Psoas muscle (tissue), 8 donors: ENCODE data around the gene MTHFD1L. TPM values are rescaled to one million over a fixed set of nuclear protein-coding genes. Genes with fewer than 3 reads are reported as not detected.

Experiments
- ATAC-seq, 4 donors: fragments of 200-7000 bp; cut with Tn5 transposase; one replicate each; pipeline ENCODE4 v1.9.1; 2020; ENCODE audit warnings: moderate library complexity in 3 of 4, mild to moderate bottlenecking in 2 of 4
- DNase-seq, 2 donors: peaks; one replicate each; pipeline ENCODE4 v3.0.0-alpha.2; 2020
- H3K27ac ChIP-seq: fragments of 200-600 bp; one replicate; pipeline ENCODE4 v1.8.0; 2022
- H3K27me3 ChIP-seq, 3 donors: fragments of 200-600 bp in 1 of 3; one replicate each; pipeline versions ENCODE4 v1.6.1 to v1.8.0; 2013 to 2022; ENCODE audit warnings: low read length in 2 of 3, mild to moderate bottlenecking in 2 of 3, moderate library complexity in 1 of 3; ENCODE audit not compliant: insufficient read depth in 3 of 3
- H3K36me3 ChIP-seq, 2 donors: fragments of 200-600 bp in 1 of 2; one replicate each; pipeline versions ENCODE4 v1.6.1 to v1.8.0; 2013 to 2022; ENCODE audit warnings: low read depth in 1 of 2, mild to moderate bottlenecking in 1 of 2, moderate library complexity in 1 of 2; ENCODE audit not compliant: insufficient read depth in 1 of 2
- H3K4me1 ChIP-seq: fragments of 200-600 bp; one replicate; pipeline ENCODE4 v1.8.0; 2022
- H3K4me3 ChIP-seq: fragments of 200-600 bp; one replicate; pipeline ENCODE4 v1.8.0; 2022; ENCODE audit warnings: mild to moderate bottlenecking
- H3K9me3 ChIP-seq: fragments of 200-600 bp; one replicate; pipeline ENCODE4 v1.8.0; 2022
- CTCF ChIP-seq: fragments of 200-600 bp; IDR thresholded peaks from one replicate; pipeline ENCODE4 v1.8.0; 2022; ENCODE audit warnings: antibody characterized with exemption
- WGBS, 3 donors: extraction: QIAGEN DNeasy Blood & Tissue Kit; methylation state at CpG; one replicate each; pipeline versions ENCODE4 v1.1.6 to v1.1.7; 2013; 5-methylcytosine and 5-hydroxymethylcytosine counted together
- intact Hi-C, 2 donors: fragments of 100-400 bp; cut with DNase I; formaldehyde crosslinking; loops; one replicate each; pipeline versions ENCODE4 v1.11.0 to v1.14.2; 2022
- polyA plus RNA-seq, 3 donors: library from polyadenylated mRNA; stranded (reverse); fragments of 200-250 nt; gene quantifications; one replicate each; pipeline ENCODE4 v1.2.3, GENCODE V29; 2013
- total RNA-seq, 4 donors: library from RNA; stranded (reverse); fragmentation: NEBNext Ultra II Directional in 2 of 4; extraction: Animal tissue kit (Norgen Biotek cat#: 25700) in 2 of 4; gene quantifications; one replicate each; pipeline versions ENCODE4 v1.2.1 to v1.2.4, GENCODE V29; 2021 to 2023
- donor health status: healthy with polysubstance abuse.
- donor health status: DM: no; HTN: no; CAD: no; lungs with moderate emphysema.
- donor health status: Bipolar disorder and iron deficiency.
- donor health status: healthy.
- donor health status: DM: yes; HTN: yes; CAD: no.
- donor health status: DM: no; HTN: no; CAD: no.
- donor health status: DM: no; HTN: no; CAD: no.
- donor health status: DM: yes; HTN: yes; CAD: no.

Gene MTHFD1L
- total and polyA plus RNA-seq, 7 donors = 0.21 to 4.1 (median 1.1) TPM

- WGBS, 3 donors = 70 to 73% (median 71%) methylated on average over 10 of the region's 10 CpGs
- DNase-seq (no peak), ATAC-seq (no peak)
- TF ChIP-seq CTCF = no peak
- no peaks in the 10 kb centered on the region for H3K27me3 ChIP-seq
- H3K4me1 ChIP-seq = no peaks in the 10 kb centered on the region
- no peaks in the 10 kb centered on the region for H3K9me3 ChIP-seq
- H3K4me3 ChIP-seq = no peak overlapping the region
- H3K36me3 ChIP-seq = no peaks in the 10 kb centered on the region
- no peak overlapping the region for H3K27ac ChIP-seq
- intact Hi-C loops = no loop called here
Observed at GRCh38 chr6:151101816-151102694, 236.6 kb downstream of the MTHFD1L start.

- Histone ChIP-seq H3K4me1 (no peaks in the 10 kb centered on the region), H3K9me3 (no peaks in the 10 kb centered on the region), H3K4me3 (no peak overlapping the region), H3K27ac (no peak overlapping the region), H3K36me3 (no peaks in the 10 kb centered on the region), H3K27me3 (no peaks in the 10 kb centered on the region)
- ATAC-seq = no peak
- WGBS, 3 donors = 64 to 77% (median 76%) methylated on average over 4 of the region's 4 CpGs
- no peak for DNase-seq
- TF ChIP-seq CTCF = no peak
- intact Hi-C loops = no loop called here
Observed at GRCh38 chr6:151103266-151103665, 237.8 kb downstream of the MTHFD1L start.

- ATAC-seq (no peak), DNase-seq (no peak)
- Histone ChIP-seq H3K27ac (no peak overlapping the region), H3K9me3 (no peaks in the 10 kb centered on the region), H3K27me3 (no peaks in the 10 kb centered on the region), H3K36me3 (no peaks in the 10 kb centered on the region), H3K4me1 (no peaks in the 10 kb centered on the region), H3K4me3 (no peak overlapping the region)
- no peak for TF ChIP-seq CTCF
- 71 to 83% (median 73%) methylated on average over 4 of the region's 4 CpGs for WGBS, 3 donors
- intact Hi-C loops = no loop called here
Observed at GRCh38 chr6:151107897-151108427, 242.5 kb downstream of the MTHFD1L start.

GRCh38 chr6:151108548-151108947, 243.0 kb downstream of the MTHFD1L start:
- no peak for TF ChIP-seq CTCF
- no peak for DNase-seq
- no peak for ATAC-seq
- intact Hi-C loops = no loop called here
- Histone ChIP-seq H3K9me3 (no peaks in the 10 kb centered on the region), H3K27me3 (no peaks in the 10 kb centered on the region), H3K36me3 (no peaks in the 10 kb centered on the region), H3K27ac (no peak overlapping the region), H3K4me3 (no peak overlapping the region), H3K4me1 (no peaks in the 10 kb centered on the region)
- WGBS, 3 donors = 69 to 85% (median 80%) methylated on average over 6 of the region's 6 CpGs
